Measurements from ENCODE around the gene SLC39A9. TPM values are rescaled to one million over a fixed set of nuclear protein-coding genes. Genes with fewer than 3 reads are reported as not detected.
"Not testable (repeated sequence)": the region's sequence is repeated elsewhere in the genome, so short reads cannot be mapped to it uniquely, and the experiment has no call there.

Gene SLC39A9
- total RNA-seq, 1 donor from 2014 or later = 120 TPM

- no peak for DNase-seq
Measured at GRCh38 chr14:69428289-69428998, 30.0 kb downstream of the SLC39A9 start.

- DNase-seq = no peak
Measured at GRCh38 chr14:69429643-69430042, 31.2 kb downstream of the SLC39A9 start.

- DNase-seq = no peak
Measured at GRCh38 chr14:69430306-69430939, 31.9 kb downstream of the SLC39A9 start.

GRCh38 chr14:69432364-69432763 lies 33.9 kb downstream of the SLC39A9 start:
- DNase-seq = no peak

GRCh38 chr14:69439521-69440270 lies 41.2 kb downstream of the SLC39A9 start:
- no peak for DNase-seq

- DNase-seq = no peak
Measured at GRCh38 chr14:69441948-69442347, 43.5 kb downstream of the SLC39A9 start.

- DNase-seq = no peak
Measured at GRCh38 chr14:69443296-69443805, 44.9 kb downstream of the SLC39A9 start.

- no peak for DNase-seq
Measured at GRCh38 chr14:69449216-69449615, 50.7 kb downstream of the SLC39A9 start.

GRCh38 chr14:69451941-69452340 lies 53.4 kb downstream of the SLC39A9 start:
- no peak for DNase-seq

- no peak for DNase-seq
Measured at GRCh38 chr14:69458350-69458749, 59.9 kb downstream of the SLC39A9 start.

GRCh38 chr14:69459122-69459521 lies 60.6 kb downstream of the SLC39A9 start:
- DNase-seq = no peak

GRCh38 chr14:69460093-69460701 lies 61.7 kb downstream of the SLC39A9 start:
- DNase-seq = peak; percentile 58

- DNase-seq = no peak
Measured at GRCh38 chr14:69464379-69464778, 65.9 kb downstream of the SLC39A9 start.

GRCh38 chr14:69464829-69465228 lies 66.3 kb downstream of the SLC39A9 start:
- no peak for DNase-seq

- no peak for DNase-seq
Measured at GRCh38 chr14:69468949-69469348, 70.5 kb downstream of the SLC39A9 start.

- DNase-seq = no peak
Measured at GRCh38 chr14:69471436-69471835, 72.9 kb downstream of the SLC39A9 start.

- no peak for DNase-seq
Measured at GRCh38 chr14:69471916-69472315, 73.4 kb downstream of the SLC39A9 start.

- DNase-seq = no peak
Measured at GRCh38 chr14:69473260-69473659, 74.8 kb downstream of the SLC39A9 start.

GRCh38 chr14:69473946-69474345 lies 75.5 kb downstream of the SLC39A9 start:
- DNase-seq = no peak

GRCh38 chr14:69475194-69475818 lies 76.8 kb downstream of the SLC39A9 start:
- no peak for DNase-seq

GRCh38 chr14:69476824-69477450 lies 78.4 kb downstream of the SLC39A9 start:
- not testable (repeated sequence) for DNase-seq

GRCh38 chr14:69478055-69478454 lies 79.6 kb downstream of the SLC39A9 start:
- DNase-seq = not testable (repeated sequence)
